NCI-H187 treated with DMSO at 0.1 percent for 48 hours (cell line): Measurements from ENCODE around the gene PRKCH.

Experiments used
- DNase-seq: peaks from one replicate; lab custom pipeline; 2025; lab: John Stamatoyannopoulos, UW

Gene PRKCH

DNA sequence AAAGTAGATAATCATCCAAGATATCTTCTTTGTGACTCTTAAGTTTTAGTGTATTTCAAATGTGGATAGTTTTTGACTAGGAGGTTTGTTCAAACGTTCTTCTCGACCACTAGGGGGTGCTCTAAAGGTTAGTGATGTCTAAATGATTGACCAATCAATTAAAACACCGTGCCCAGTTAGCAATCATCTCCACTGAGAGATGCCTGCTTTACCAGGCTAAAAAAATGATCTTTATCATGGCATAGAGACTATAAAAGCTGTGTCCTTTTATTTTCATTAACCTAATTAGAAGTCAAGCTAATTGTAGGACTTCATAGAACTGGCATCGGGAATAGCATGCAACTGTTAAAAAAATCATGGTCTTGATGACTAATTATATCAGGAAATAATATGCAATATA is 153.9 kb downstream of the PRKCH start:
- peak; percentile 52 for DNase-seq

DNA sequence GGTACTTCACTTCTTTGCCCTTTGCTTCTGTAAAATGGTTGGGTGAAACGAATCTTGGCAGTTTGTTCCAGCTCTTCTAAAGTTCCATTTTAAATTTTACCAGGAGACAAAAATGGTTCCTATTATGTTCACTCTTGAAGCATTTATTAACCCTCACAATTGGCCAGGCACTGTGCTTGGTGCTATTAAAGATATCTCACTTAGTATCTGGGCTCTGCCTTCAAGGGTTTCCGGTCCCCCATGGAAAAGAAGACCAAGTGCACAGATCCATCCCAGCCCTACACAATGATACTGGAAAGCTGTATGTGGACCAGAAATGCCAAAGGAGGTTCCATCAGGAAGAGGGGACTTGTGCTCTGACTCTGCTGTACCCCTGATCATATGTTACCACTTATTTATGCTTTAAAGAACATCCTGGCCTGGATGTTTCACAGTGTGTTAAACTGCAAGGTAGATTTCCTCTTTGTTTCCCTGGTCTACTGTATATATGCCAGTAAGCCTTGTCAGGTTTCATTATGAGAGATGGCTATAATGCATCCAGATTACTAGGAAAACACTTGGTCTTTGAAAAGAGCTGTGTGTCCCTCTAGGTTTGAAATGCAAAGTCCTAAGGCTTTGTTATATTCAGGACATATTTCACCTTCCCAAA is 154.8 kb downstream of the PRKCH start:
- no peak for DNase-seq

DNA sequence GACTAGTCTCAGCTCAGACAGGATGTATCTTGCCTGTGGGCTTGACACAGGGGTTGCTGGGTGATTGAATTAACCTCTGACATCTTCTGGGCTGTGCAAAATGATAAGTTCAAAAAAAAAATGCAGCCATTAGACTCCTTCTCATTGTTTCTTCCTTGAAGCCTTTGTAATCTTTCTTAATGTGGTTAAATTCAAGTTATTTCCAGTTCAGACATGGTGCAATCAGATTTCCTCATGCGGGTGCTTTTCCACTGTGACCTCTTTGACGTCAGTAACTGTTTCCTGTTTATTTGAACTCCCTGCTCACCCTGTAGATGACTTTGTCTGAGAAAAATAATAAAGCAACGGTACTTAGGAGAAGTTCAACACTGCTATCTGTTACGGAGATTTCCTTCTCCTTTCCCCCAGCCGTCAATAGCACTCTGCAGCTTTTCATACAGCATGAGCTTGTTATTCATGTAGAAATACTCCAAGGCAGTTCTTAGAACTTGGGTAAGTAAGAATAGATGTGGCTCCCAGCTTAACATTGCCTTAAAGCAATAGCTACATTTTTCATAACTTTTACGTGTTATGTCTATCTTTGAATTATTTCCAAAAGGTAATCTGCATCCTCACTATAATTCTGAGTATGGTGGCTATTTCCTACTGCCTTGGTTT is 155.5 kb downstream of the PRKCH start:
- DNase-seq: no peak

DNA sequence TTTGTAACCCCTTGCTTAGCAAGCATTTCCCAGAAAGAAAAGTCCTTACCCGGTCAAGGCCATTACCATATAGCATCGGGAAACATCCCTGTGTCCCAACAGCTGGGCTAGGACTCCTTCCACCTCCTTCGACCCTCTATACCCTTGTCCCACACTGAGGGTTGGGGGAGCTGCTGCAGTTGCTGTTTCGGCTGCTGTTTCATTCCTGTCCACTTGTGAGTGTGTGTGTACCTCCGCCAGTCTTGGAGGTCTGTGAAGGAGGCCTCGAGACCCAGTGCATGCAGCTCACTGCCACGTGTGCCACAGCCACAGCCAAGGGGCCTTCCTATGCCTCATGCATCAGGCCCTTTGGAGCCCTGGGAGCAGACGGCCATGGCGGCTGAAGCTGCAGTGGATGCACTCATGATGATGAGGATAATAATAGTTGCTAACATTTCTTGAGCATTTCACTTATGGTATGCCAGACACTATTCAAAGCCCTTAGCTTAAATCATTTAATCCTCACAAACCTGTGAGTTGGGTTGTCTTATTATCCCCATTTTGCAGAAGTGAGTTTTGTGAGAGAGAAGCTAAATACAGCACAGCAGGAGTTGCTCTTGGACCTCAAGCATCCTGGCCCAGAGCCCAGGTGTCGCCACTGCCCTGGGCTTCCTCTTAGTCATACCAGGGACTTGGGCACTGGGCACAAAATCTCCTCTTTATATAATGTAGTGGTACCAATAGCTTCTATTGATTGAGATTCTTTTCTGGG is 156.5 kb downstream of the PRKCH start:
- no peak for DNase-seq

DNA sequence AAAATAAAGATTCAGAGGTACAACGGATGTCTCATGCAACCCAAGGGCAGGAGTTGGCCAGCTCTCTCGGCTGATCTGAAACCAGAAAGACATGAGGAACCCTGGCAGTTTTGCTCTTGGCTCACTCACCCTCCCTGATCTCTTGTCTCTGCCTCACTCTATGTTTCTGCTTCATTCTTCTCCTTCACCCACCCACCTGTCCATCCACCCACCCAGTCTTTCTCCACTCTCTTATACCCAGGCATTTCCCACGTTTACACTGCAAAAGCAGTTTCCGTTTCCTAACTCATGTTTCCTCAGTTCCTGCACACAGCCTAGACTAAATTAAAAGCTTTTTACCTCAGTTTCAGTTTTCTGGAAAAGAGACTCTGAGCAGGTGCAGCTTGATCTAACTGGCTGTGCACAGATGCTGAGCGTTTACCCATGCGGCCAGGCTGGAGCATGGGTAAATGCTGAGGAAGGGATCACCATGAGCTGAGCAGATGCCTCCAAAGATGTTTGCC is 157.6 kb downstream of the PRKCH start:
- no peak for DNase-seq

DNA sequence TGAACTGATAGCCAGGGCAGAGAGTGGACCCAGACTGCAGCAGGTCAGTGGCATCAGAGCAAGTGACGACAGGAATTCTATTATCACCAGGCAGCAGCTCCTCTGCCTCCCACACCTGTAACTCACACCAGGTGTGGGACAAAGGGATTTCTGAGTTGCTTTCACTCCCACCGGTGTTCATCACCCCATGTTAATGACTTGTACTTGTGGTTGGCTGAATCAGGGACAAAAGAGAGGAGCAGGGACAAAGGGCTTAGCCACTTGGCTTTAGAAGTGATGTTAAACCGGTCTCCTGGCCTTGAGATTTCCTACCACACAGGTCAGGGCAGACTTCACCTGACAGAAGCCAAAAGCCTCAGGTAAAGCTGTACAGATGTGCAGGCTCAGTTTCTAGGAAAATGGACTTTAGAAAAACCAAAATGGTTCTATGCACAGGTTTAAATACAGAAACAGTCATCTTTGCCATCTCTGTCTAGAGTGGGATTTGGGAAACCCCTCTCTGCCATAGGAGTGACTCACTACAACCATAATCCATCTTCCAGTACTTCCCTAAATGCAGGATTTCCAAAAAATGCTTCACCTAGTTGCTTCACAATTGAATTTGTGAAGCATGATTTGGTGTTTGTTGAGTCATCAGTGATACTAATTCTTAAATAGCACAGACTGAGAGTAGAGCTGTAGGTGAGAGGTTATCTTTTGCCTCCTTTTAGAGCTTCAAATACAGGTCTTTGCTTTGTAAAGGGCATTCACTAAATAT is 158.5 kb downstream of the PRKCH start:
- DNase-seq: no peak

DNA sequence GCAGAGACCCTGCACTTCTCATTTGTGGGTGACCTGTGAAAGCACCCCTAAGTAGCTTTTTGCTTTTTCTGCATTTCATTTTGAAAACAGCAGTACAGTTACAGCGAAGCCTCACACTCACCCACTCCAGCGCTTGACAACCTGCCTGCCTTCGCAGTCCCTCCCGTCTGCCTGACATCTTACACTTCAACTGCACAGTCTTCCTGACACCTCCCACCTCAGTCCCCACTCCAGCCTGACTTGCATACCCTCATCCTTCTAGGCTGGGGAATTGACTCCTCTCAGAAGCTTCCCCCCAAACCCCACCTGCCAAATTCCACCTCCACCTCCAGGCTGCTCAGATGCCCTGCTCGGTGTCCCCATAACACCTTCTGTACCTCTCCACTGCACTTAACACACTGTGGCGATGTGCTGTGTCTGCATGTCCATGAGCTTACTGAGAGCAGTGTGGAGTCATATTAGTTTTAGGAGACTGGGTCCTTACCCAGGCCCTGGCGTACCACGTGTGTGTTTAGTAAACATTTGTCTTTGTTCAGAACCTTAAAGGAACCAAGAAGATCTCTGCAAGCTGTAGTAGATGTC is 159.4 kb downstream of the PRKCH start:
- no peak for DNase-seq

DNA sequence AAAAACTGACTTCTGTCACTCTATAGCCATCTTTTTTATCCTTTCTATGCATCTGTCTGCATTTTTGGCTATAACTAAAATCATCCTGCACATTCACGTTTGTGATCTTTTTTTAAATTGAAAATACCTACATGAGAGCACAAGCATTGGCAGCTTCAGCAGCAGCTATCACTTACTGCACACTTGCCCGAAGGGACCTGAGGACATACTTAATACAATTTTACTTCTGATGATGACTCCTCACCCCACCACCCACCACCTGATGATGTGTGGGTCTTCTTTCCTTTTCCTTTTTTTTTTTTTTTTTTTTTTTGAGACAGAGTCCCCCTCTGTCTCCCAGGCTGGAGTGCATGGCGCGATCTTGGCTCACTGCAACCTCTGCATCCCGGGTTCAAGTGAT is 160.3 kb downstream of the PRKCH start:
- no peak for DNase-seq

DNA sequence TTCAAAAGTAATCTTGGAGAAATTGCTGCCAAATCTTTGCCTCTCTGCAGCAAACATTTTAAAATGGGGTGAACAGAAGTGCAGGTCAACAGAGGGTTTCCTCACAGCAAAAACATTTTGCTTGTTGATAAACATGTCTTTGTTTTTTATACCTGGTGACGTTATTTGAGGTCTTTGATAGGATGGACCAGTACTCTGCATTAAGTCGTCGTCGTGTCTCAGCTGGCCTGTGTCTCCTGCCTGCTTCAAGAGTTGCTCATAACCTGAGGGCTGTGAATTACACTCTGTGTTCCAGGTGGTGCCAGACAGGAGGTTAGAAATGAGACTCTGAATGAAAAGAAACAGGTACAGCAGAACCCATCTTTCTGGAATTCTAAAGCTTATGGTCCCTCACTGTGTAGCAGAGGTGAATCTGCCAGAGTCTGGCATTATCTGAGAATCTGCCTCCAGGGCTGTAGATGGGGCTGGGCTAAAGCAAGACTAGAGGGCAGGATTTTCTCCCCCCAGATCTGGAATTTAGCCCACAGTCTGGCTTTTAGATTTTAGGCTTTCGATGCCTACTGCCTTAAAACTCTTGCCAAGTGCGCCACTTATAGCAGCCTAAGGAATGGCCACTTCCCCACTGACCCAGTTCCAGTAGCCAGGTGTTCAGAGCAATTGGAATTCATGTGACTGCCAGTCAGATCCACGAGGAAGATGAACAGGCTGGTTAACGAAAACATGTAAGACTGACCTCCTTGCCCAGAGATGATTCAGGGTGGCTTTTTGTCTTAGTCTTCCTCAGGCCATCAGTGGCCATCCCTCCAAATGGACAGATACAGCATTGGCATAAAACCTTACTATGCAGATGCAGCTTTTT is 161.2 kb downstream of the PRKCH start:
- DNase-seq: no peak

DNA sequence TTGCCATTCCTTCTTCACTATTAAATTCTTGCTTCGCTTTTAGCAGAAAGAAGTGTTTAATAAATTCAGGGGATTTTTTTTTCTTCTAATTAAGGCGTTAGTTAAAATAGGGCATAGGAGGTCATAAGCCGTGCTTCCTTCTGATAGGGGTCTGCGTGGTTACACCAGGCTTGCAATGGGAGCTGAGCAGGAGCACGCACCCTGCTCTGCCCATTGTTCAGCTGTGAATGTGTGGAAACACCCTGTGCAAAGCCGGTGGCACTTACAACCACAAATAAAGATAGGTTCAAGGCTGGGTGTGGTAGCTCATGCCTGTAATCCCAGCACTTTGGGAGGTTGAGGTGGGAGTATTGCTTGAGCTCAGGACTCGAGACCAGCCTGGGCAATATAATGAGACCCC is 162.1 kb downstream of the PRKCH start:
- DNase-seq: no peak

DNA sequence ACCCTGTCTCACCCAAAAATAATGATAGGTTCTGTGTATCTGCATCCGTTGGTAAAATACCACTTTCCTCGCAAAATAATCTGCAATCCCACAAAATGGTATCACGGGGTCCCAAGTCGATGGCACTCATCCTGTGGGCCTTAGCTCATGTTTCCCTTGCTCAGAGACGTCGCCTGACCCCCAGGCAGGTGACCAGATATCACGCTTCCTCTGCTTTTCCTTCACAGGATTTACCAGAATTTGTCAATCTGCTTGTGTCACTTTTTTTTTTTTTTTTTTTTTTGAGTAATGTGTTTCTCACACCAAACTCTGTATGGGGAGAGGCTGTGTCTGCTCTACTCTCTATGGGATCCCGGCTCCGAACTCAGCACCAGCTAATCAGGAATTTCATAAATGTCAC is 162.7 kb downstream of the PRKCH start:
- no peak for DNase-seq

DNA sequence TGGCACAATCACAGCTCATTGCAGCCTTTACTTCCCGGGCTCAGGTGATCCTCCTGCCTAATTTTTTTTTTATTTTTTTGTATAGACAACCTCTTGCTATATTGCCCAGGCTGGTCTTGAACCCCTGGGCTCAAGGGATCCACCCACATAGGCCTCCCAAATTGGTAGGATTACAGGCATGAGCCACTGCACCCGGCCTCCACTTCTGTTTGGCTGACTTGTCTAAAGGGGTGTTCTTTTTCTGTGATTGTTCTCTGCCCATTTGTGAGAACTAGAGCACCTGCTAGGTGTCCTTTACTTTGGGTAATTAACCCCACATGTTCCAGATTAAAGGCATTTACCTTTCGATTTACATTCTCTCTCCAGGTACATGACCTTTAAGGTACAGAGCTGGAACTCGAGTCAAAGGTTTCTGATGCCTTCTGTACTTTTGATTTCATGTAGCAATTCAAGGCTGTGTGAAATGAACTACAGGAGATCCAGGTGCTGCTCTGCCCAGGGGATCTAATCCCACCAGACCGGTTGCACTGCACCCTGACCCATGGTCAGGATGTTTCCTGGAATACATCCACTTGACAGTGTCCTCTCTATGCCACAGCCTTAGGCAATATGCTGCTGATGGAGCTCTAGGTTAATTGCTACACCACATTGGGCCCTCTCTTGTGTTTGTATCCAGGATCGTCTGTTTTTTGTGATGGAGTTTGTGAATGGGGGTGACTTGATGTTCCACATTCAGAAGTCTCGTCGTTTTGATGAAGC is 163.6 kb downstream of the PRKCH start:
- no peak for DNase-seq

DNA sequence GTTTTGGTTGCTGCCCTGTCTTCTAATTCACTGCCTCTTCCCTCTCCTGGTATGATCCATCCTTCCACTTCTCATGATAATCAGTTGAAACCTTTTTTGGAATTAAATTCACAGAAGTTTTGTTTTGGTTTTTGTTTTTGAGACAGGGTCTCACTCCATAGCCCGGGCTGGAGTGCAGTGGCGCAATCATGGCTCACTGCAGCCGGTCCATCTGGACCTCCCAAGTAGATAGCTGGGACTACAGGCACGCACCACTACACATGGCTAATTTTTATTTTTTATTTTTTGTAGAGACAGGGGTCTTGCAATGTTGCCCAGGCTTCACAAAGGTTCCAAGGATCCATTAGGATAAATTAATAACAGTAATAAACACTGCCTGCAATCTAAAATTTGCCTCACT is 164.3 kb downstream of the PRKCH start:
- DNase-seq: no peak

DNA sequence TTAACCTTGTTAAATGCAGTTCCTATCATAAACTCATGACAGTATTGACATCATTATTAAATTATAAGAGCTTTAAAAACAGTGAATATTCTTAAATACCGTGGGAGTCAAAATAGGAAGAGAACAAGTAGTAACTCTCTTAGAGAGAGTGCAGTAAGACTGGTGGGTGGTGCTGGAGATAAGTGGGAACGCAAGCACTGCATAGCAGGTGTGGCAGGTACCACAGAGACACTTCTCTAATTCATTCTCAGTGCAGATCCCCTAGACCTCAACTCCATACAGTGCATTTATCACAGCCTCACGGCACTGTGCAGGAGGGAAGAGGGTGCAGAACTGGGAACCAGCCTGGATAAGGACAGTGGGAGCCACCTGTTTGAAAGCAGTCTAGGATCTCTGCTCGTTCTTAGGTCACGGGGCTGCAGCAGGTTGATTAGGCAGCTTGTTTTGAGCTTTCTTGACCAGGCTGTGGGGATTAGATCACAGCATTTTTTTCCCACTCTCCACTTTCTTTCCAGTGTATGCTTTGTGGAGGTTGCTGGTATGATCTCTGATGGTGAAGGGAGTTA is 165.6 kb downstream of the PRKCH start:
- no peak for DNase-seq

DNA sequence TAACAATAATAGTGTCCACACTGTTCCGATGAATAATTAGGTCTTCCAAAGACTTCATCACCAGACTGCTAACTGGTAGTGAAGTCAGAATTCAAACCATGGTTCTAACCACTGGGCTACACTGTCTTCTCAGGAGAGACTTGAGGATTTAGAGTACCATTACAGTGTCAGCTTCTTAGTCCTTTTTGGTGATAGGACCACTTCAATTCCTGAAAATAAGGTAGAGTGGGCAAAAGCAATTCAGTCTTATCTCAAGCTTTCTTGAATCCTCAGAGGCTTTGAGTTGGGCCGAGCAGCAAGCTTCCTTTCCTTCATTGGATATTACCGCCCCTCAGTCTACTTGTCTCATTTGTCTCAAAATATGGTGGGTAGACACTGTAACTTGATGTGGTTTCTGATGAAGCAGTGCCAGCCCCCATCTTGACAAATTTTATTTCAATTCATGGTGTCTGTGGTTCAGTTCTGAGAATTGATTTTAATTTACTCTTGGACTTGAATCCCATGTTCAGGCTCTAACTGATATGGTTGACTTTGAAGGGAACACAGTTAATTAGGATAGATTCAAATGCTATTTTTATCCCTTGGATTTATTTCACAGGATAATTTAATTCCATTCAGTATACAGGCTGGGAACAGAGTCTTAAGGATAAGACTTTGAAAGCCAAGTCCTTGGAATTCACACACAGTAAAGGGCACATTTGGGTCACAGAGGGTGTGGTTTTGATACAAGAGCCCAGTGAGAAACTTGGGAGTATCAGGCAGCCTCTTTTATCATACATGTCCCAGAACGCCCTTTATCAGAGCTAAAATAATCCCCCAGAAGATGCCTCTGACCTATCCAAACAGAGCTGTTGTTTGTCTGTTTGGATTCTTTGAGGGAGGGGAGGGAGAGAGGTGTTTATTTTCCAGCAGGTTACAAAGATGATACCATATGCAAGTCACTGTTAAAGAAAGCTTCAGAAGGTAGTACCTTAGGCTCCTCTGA is 167.3 kb downstream of the PRKCH start:
- DNase-seq: no peak

DNA sequence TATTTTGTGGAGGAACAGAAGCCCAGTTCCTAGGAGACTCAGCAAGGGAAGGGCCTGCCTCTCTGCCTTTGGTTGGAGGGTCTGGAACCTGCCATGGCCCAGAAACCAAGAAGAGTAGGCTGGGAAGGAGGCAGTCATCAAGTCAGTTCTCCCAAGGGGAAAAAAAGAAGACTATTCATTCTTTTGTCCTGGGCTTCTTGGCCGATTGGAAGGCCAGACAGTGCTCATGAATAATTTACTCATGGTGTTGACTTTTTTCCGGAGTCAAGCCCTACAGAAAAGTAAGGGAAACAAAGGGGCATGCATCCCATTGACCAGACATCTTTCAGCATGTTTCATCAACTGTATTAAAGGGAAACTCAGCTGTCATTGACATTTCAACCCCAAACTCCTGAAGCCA is 168.1 kb downstream of the PRKCH start:
- DNase-seq: no peak

DNA sequence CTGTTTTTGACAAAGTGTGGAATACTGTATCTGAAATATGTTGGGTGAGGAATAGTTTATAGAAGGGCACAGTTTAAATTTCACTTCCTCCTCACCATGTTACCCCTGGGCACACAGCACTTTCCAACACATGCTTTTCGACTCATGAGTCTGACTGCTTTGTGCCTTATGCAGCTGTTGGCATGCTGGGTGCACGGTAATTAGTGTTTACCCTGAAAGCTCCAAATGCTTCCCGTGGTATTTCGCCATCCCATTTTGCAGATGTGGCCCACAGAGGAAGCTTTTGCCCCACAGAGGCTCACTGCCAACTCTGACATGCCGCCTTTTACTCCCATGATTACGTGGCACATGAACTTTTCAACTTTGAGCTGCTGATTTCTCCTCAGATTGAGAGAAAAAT is 168.6 kb downstream of the PRKCH start:
- no peak for DNase-seq

DNA sequence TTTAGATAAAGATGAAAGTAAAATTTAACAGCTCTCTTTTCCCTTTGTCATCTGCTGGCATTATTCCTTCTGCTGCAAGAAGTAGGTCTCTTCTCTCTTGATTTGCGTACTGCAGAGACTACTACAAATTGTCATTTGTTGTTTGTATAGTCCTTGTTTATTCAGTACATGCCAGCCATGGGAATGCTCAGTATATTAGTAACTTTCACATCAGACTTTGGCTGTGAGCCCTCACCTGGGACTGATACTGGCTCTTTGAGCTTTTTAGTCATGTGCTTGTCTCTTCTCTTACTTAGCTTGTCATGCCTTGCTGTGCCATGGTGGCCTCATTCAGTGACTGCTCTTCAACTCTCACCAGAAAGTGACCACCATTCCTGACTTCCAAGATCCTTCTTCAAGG is 169.8 kb downstream of the PRKCH start:
- no peak for DNase-seq
